Measurements from ENCODE around the gene GPA33.

DNA sequence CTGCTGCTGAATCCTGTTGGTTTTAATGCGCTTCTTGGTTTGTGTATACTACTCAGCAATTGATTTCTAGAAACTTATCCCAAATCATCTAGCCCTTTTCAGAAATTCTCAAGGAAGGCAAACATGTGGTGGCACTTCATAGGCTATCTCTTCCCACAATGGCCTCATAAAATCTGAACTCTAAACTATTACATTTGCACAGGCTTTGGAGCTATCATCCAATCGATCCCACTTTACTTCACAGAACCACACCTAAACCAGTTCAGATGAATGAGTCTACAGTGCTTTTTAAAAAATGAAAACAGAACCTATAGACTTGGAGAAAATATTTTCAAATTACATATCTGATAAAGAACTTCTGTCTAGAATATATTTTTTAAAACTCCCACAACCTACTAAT is 10.6 kb upstream of the GPA33 start:
- TF ChIP-seq POLR2AphosphoS5 (IDR thresholded peaks at IDR 0.05) (no peak), POLR2A (IDR thresholded peaks at IDR 0.05) (no peak)
- TF ChIP-seq, protein P1, sequence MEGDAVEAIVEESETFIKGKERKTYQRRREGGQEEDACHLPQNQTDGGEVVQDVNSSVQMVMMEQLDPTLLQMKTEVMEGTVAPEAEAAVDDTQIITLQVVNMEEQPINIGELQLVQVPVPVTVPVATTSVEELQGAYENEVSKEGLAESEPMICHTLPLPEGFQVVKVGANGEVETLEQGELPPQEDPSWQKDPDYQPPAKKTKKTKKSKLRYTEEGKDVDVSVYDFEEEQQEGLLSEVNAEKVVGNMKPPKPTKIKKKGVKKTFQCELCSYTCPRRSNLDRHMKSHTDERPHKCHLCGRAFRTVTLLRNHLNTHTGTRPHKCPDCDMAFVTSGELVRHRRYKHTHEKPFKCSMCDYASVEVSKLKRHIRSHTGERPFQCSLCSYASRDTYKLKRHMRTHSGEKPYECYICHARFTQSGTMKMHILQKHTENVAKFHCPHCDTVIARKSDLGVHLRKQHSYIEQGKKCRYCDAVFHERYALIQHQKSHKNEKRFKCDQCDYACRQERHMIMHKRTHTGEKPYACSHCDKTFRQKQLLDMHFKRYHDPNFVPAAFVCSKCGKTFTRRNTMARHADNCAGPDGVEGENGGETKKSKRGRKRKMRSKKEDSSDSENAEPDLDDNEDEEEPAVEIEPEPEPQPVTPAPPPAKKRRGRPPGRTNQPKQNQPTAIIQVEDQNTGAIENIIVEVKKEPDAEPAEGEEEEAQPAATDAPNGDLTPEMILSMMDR (IDR thresholded peaks at IDR 0.05 in 8 of 11, conservative IDR thresholded peaks at IDR 0.05 in 3 of 11) = no peak
